K562 (cell line): ENCODE results near the gene COQ8A. TPM values are rescaled to one million over a fixed set of nuclear protein-coding genes. Genes with fewer than 3 reads are reported as not detected.
A peak's percentile ranks its signal among the peaks of the same experiment; 100 is the strongest.

ENCODE experiments used
- GTF2E2 ChIP-seq: fragments of 200-800 bp; sonication (Bioruptor generic); IDR thresholded peaks from 2 replicates; pipeline ENCODE4 v1.6.1; 2016; ENCODE audit warnings: missing genetic modification characterization, missing compliant biosample characterization
- MAFF ChIP-seq: IDR thresholded peaks from 2 replicates; pipeline ENCODE4 v1.6.1; 2012; ENCODE audit warnings: low read length, improper control_type of control experiment
- MBD1 ChIP-seq: fragments of 250-450 bp; sonication (Bioruptor Pico); IDR thresholded peaks from 2 replicates; pipeline ENCODE4 v1.8.0; 2022; ENCODE audit warnings: inconsistent platforms
- NBN ChIP-seq: fragments of 450-650 bp; IDR thresholded peaks from 2 replicates; pipeline ENCODE4 v1.6.1; 2016; ENCODE audit warnings: low read depth, mild to moderate bottlenecking
- NFE2 ChIP-seq: IDR thresholded peaks from 2 replicates; pipeline ENCODE4 v1.6.1; 2014; ENCODE audit warnings: antibody characterized with exemption, low read depth
- NR2C1 ChIP-seq, 2 experiments: fragments of 450-650 bp; IDR thresholded peaks; 2 replicates each; pipeline ENCODE4 v1.6.1; 2017; ENCODE audit warnings: mild to moderate bottlenecking in 2 of 2, antibody characterized with exemption in 1 of 2, inconsistent platforms in 1 of 2, missing compliant biosample characterization in 1 of 2, missing genetic modification characterization in 1 of 2
- POLR2AphosphoS5 ChIP-seq: IDR thresholded peaks from 2 replicates; pipeline ENCODE4 v1.6.1; 2011; ENCODE audit warnings: mild to moderate bottlenecking, low read depth, low read length, moderate library complexity; ENCODE audit not compliant: control insufficient read depth, insufficient read depth
- RHOXF2B ChIP-seq: fragments of 250-450 bp; sonication (Bioruptor Pico); conservative IDR thresholded peaks from 2 replicates; pipeline ENCODE4 v1.5.1; 2021
- SOX6 ChIP-seq: fragments of 450-650 bp; IDR thresholded peaks from 2 replicates; pipeline ENCODE4 v1.6.1; 2014; ENCODE audit warnings: mild to moderate bottlenecking
- ZFP91 ChIP-seq: sonication (generic); formaldehyde crosslinking; IDR thresholded peaks from 2 replicates; pipeline ENCODE4 v1.8.0; 2022; ENCODE audit warnings: mild to moderate bottlenecking, missing genetic modification reagents
- ZNF384 ChIP-seq: IDR thresholded peaks from 2 replicates; pipeline ENCODE4 v1.6.1; 2012; ENCODE audit warnings: low read depth, low read length, improper control_type of control experiment
- ZNF445 ChIP-seq: fragments of 250-450 bp; sonication (Bioruptor Pico); IDR thresholded peaks from 2 replicates; pipeline ENCODE4 v1.4.0; 2020; ENCODE audit warnings: low read depth, mild to moderate bottlenecking, moderate library complexity
- polyA plus RNA-seq, 8 experiments: library from polyadenylated mRNA; depleted of rRNA in 4 of 8; stranded (reverse) in 5 of 8; unstranded in 3 of 8; fragments of >200 nt; fragmentation: Nextera tagmentation in 2 of 8; fragmentation: Illumina TruSeq in 1 of 8; extraction: Ambion mirVana in 2 of 8; extraction: Trizol in 1 of 8; gene quantifications; 2 replicates each; pipeline versions ENCODE4 v1.2.1 to v1.2.3, GENCODE V29; 2011 to 2014; ENCODE audit warnings: inconsistent platforms in 1 of 8, missing spikeins in 1 of 8
- total RNA-seq, 7 experiments: library from RNA; depleted of rRNA in 6 of 7; stranded (reverse); fragments of >200 nt in 6 of 7; fragmentation: Illumina TruSeq in 2 of 7; extraction: Trizol in 2 of 7; gene quantifications; 2 replicates each; pipeline versions ENCODE4 v1.2.1 to v1.2.3, GENCODE V29; 2011 to 2021; ENCODE audit warnings: low replicate concordance in 1 of 7
- TF ChIP-seq, protein P1 (sequence below), 3 experiments: fragments of 200-800 bp in 1 of 3; fragments of 250-450 bp in 1 of 3; fragments of 450-650 bp in 1 of 3; sonication (Bioruptor Pico) in 1 of 3; sonication (Bioruptor generic) in 1 of 3; formaldehyde crosslinking in 1 of 3; IDR thresholded peaks; 2 replicates each; pipeline versions ENCODE4 v1.6.1 to v1.8.0; 2016 to 2022; ENCODE audit warnings: mild to moderate bottlenecking in 2 of 3, missing genetic modification characterization in 2 of 3, missing compliant biosample characterization in 1 of 3, moderate library complexity in 1 of 3
- TF ChIP-seq, protein P2 (sequence below), 2 experiments: IDR thresholded peaks; 2 replicates each; pipeline ENCODE4 v1.6.1; 2012; ENCODE audit warnings: improper control_type of control experiment in 2 of 2, low read depth in 2 of 2, low read length in 2 of 2, borderline replicate concordance in 1 of 2
- TF ChIP-seq, protein P3 (sequence below): IDR thresholded peaks from 2 replicates; pipeline ENCODE4 v1.6.1; 2012; ENCODE audit warnings: low read depth, low read length, improper control_type of control experiment, borderline replicate concordance

COQ8A gene
- total and polyA plus RNA-seq, 9 of the 15 experiments (the other 6 are each of a cell fraction or from before 2014, with no cell fraction given), result 2.6 to 54.3 (median 32.4) TPM

DNA sequence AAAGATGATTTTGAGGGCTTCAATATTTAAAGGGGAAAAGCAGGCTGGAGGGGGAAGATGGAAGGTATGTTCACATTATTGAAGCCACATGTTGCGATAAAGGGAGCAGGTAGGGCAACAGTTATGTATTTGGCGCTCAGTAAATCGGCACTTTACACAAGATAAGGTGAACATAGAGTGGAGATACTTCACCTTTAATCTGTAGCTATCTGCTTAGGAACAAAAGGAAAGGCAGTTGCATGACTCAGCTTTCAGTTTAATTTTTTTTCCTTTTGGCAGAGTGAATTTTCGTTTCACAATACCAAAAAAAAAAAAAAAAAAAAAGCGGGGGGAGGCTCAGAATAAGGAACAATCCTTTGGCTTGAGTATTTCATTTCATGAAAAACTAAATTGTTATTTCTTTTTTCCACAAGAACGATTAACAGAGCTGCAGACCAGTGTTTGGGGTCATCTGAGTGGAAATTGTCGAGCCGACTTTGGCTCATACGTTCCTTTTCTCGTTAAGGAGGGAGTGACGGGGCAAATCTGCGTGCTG, 1.1 kb upstream of the COQ8A start (continued):
- TF ChIP-seq, protein P1, sequence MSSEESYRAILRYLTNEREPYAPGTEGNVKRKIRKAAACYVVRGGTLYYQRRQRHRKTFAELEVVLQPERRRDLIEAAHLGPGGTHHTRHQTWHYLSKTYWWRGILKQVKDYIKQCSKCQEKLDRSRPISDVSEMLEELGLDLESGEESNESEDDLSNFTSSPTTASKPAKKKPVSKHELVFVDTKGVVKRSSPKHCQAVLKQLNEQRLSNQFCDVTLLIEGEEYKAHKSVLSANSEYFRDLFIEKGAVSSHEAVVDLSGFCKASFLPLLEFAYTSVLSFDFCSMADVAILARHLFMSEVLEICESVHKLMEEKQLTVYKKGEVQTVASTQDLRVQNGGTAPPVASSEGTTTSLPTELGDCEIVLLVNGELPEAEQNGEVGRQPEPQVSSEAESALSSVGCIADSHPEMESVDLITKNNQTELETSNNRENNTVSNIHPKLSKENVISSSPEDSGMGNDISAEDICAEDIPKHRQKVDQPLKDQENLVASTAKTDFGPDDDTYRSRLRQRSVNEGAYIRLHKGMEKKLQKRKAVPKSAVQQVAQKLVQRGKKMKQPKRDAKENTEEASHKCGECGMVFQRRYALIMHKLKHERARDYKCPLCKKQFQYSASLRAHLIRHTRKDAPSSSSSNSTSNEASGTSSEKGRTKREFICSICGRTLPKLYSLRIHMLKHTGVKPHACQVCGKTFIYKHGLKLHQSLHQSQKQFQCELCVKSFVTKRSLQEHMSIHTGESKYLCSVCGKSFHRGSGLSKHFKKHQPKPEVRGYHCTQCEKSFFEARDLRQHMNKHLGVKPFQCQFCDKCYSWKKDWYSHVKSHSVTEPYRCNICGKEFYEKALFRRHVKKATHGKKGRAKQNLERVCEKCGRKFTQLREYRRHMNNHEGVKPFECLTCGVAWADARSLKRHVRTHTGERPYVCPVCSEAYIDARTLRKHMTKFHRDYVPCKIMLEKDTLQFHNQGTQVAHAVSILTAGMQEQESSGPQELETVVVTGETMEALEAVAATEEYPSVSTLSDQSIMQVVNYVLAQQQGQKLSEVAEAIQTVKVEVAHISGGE (CRISPR knock-in tag; IDR thresholded peaks at IDR 0.05), result no peak
- peak; percentile 85 for TF ChIP-seq GTF2E2 (tag)
- TF ChIP-seq NR2C1 (IDR thresholded peaks at IDR 0.05), result 0 out of 2 replicates have a peak, but pooled peaks have one; percentile 23
- TF ChIP-seq NR2C1 (tag; IDR thresholded peaks at IDR 0.05), result peak; percentile 16; the same call in 1 of the 2 replicates
- TF ChIP-seq, protein P2, sequence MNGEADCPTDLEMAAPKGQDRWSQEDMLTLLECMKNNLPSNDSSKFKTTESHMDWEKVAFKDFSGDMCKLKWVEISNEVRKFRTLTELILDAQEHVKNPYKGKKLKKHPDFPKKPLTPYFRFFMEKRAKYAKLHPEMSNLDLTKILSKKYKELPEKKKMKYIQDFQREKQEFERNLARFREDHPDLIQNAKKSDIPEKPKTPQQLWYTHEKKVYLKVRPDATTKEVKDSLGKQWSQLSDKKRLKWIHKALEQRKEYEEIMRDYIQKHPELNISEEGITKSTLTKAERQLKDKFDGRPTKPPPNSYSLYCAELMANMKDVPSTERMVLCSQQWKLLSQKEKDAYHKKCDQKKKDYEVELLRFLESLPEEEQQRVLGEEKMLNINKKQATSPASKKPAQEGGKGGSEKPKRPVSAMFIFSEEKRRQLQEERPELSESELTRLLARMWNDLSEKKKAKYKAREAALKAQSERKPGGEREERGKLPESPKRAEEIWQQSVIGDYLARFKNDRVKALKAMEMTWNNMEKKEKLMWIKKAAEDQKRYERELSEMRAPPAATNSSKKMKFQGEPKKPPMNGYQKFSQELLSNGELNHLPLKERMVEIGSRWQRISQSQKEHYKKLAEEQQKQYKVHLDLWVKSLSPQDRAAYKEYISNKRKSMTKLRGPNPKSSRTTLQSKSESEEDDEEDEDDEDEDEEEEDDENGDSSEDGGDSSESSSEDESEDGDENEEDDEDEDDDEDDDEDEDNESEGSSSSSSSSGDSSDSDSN (IDR thresholded peaks at IDR 0.05; ENCODE audit: borderline replicate concordance in 1 of 2, low read depth in 2 of 2, low read length in 2 of 2), result peak in 1 of 2 experiments; percentile 79; a peak in 1 of 4 replicates
- peak; percentile 74; the same call in 1 of the 2 replicates for TF ChIP-seq ZFP91
- 0 out of 2 replicates have a peak, but pooled peaks have one; percentile 30 for TF ChIP-seq POLR2AphosphoS5
- TF ChIP-seq RHOXF2B (CRISPR knock-in tag), result 0 out of 2 replicates have a peak, but pooled peaks have one; percentile 19
- TF ChIP-seq, protein P3, sequence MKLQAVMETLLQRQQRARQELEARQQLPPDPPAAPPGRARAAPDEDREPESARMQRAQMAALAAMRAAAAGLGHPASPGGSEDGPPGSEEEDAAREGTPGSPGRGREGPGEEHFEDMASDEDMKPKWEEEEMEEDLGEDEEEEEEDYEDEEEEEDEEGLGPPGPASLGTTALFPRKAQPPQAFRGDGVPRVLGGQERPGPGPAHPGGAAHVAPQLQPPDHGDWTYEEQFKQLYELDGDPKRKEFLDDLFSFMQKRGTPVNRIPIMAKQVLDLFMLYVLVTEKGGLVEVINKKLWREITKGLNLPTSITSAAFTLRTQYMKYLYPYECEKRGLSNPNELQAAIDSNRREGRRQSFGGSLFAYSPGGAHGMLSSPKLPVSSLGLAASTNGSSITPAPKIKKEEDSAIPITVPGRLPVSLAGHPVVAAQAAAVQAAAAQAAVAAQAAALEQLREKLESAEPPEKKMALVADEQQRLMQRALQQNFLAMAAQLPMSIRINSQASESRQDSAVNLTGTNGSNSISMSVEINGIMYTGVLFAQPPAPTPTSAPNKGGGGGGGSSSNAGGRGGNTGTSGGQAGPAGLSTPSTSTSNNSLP, result 0 out of 2 replicates have a peak, but pooled peaks have one; percentile 7
- peak; percentile 28; the same call in 1 of the 2 replicates for TF ChIP-seq NBN
- peak; percentile 81 for TF ChIP-seq NFE2
- TF ChIP-seq MAFF, result peak; percentile 80
- peak; percentile 83 for TF ChIP-seq SOX6
- peak; percentile 97 for TF ChIP-seq MBD1 (CRISPR knock-in tag)
- TF ChIP-seq ZNF445 (CRISPR knock-in tag), result peak; percentile 30; the same call in 1 of the 2 replicates
- TF ChIP-seq ZNF384, result peak; percentile 94
